DMS79 (cell line): Measurements from ENCODE around the gene AUP1.
A peak's percentile ranks its signal among the peaks of the same experiment; 100 is the strongest.
"Not testable (repeated sequence)": the region's sequence is repeated elsewhere in the genome, so short reads cannot be mapped to it uniquely, and the experiment has no call there.

ENCODE experiments used
- DNase-seq: peaks from one replicate; lab custom pipeline; 2025; lab: John Stamatoyannopoulos, UW

Gene AUP1

GRCh38 chr2:74529357-74530238 is at the start of gene AUP1, which contains the start of gene HTRA2:
TSS of gene AUP1 (minus strand) at chr2:74529706. CDS start at chr2:74529629, 77 bp downstream.
TSS of gene HTRA2 (plus strand) at chr2:74529933. CDS start at chr2:74530007, 74 bp downstream.
- peak; percentile 97 for DNase-seq

- DNase-seq, result no peak
These were observed 48.9 kb upstream of the AUP1 start for GRCh38 chr2:74578408-74578807.

GRCh38 chr2:74577448-74577847 is 47.9 kb upstream of the AUP1 start:
- DNase-seq, result no peak

GRCh38 chr2:74576863-74577229 is 47.3 kb upstream of the AUP1 start:
- no peak for DNase-seq

- DNase-seq, result no peak
These were observed 46.8 kb upstream of the AUP1 start for GRCh38 chr2:74576211-74576862.

- DNase-seq, result no peak
These were observed 45.8 kb upstream of the AUP1 start for GRCh38 chr2:74575320-74575719.

GRCh38 chr2:74573747-74574562 is 44.4 kb upstream of the AUP1 start:
- no peak for DNase-seq

- DNase-seq, result no peak
These were observed 42.8 kb upstream of the AUP1 start for GRCh38 chr2:74572178-74572925.

GRCh38 chr2:74571058-74571457 is 41.6 kb upstream of the AUP1 start:
- DNase-seq, result no peak

GRCh38 chr2:74569686-74570085 is 40.2 kb upstream of the AUP1 start:
- DNase-seq, result no peak

GRCh38 chr2:74567881-74568280 is 38.4 kb upstream of the AUP1 start:
- DNase-seq, result no peak

- DNase-seq, result no peak
These were observed 37.2 kb upstream of the AUP1 start for GRCh38 chr2:74566754-74567085.

GRCh38 chr2:74566076-74566753 is 36.7 kb upstream of the AUP1 start:
- no peak for DNase-seq

GRCh38 chr2:74564222-74564621 is 34.7 kb upstream of the AUP1 start:
- no peak for DNase-seq

- DNase-seq, result no peak
These were observed 32.7 kb upstream of the AUP1 start for GRCh38 chr2:74562126-74562775.

- not testable (repeated sequence) for DNase-seq
These were observed 31.5 kb upstream of the AUP1 start for GRCh38 chr2:74561022-74561421.

GRCh38 chr2:74560591-74560990 is 31.1 kb upstream of the AUP1 start:
- DNase-seq, result no peak

- no peak for DNase-seq
These were observed 30.4 kb upstream of the AUP1 start for GRCh38 chr2:74559912-74560311.

GRCh38 chr2:74558284-74559230 is 29.1 kb upstream of the AUP1 start:
- no peak for DNase-seq
